ENCODE results near the gene ADRA2B. TPM values are rescaled to one million over a fixed set of nuclear protein-coding genes. Genes with fewer than 3 reads are reported as not detected.

ADRA2B gene
- total and polyA plus RNA-seq, 2 donors (not counting 1 experiment from before 2014, with no cell fraction given), result 0.07 TPM; not detected in 1

DNA sequence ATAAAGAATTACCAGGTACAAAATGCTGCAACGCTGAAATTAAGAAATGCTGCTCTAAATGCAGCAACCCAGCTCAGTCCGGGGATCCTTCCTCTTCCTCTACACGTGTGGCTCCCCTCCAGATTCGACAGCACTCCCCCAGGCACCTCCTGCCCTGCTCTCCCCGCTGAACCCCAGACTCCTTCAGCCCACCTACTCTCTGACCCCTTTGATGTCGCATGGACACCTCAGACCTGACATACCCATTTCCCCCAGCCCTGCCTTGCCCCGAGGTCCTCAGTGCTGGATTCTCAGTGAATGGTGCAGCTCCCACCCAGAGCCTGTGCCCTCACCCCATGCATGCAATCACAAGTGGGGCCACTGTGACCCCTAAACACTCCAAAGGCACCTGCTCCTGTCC lies 4.6 kb upstream of the ADRA2B start:
- Histone ChIP-seq H3K79me2 (ENCODE audit: control insufficient read depth, insufficient read depth, low read length) (no peaks in the 10 kb centered on the region), H3K4me1 (ENCODE audit: control insufficient read depth, extremely low read depth, insufficient read depth, low read length) (no peaks in the 10 kb centered on the region), H3K36me3 (ENCODE audit: control insufficient read depth, insufficient read depth, low read length) (no peaks in the 10 kb centered on the region), H3K27ac (ENCODE audit: insufficient read depth, low read length) (no peak overlapping the region), H3K27me3 (ENCODE audit: control insufficient read depth, insufficient read depth, low read length) (peaks cover 27% of the 10 kb centered on the region), H3K9me3 (ENCODE audit: control insufficient read depth, insufficient read depth, low read depth, low read length) (no peaks in the 10 kb centered on the region), H4K20me1 (ENCODE audit: control insufficient read depth, extremely low read depth, insufficient read depth, low read length) (no peaks in the 10 kb centered on the region), H3K9ac (ENCODE audit: insufficient read depth, low read length) (no peak overlapping the region), H2AFZ (ENCODE audit: low read length) (no peak overlapping the region), H3K4me3 (replicated peaks in 1 of 4; ENCODE audit: control extremely low read depth in 1 of 4, insufficient read depth in 1 of 4, low read depth in 3 of 4, low read length in 4 of 4) (no peak overlapping the region), H3K4me2 (ENCODE audit: extremely low read depth, insufficient read depth, low read length) (no peak overlapping the region)
- DNase-seq (ENCODE audit: low read depth in 2 of 2), result no peak
- no peak for TF ChIP-seq EZH2 (IDR thresholded peaks at IDR 0.05; ENCODE audit: low read length, missing control alignments)
- TF ChIP-seq, protein P1, sequence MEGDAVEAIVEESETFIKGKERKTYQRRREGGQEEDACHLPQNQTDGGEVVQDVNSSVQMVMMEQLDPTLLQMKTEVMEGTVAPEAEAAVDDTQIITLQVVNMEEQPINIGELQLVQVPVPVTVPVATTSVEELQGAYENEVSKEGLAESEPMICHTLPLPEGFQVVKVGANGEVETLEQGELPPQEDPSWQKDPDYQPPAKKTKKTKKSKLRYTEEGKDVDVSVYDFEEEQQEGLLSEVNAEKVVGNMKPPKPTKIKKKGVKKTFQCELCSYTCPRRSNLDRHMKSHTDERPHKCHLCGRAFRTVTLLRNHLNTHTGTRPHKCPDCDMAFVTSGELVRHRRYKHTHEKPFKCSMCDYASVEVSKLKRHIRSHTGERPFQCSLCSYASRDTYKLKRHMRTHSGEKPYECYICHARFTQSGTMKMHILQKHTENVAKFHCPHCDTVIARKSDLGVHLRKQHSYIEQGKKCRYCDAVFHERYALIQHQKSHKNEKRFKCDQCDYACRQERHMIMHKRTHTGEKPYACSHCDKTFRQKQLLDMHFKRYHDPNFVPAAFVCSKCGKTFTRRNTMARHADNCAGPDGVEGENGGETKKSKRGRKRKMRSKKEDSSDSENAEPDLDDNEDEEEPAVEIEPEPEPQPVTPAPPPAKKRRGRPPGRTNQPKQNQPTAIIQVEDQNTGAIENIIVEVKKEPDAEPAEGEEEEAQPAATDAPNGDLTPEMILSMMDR (conservative IDR thresholded peaks at IDR 0.05 in 1 of 2, IDR thresholded peaks at IDR 0.05 in 1 of 2; ENCODE audit: low read depth in 1 of 2, low read length in 2 of 2), result no peak

DNA sequence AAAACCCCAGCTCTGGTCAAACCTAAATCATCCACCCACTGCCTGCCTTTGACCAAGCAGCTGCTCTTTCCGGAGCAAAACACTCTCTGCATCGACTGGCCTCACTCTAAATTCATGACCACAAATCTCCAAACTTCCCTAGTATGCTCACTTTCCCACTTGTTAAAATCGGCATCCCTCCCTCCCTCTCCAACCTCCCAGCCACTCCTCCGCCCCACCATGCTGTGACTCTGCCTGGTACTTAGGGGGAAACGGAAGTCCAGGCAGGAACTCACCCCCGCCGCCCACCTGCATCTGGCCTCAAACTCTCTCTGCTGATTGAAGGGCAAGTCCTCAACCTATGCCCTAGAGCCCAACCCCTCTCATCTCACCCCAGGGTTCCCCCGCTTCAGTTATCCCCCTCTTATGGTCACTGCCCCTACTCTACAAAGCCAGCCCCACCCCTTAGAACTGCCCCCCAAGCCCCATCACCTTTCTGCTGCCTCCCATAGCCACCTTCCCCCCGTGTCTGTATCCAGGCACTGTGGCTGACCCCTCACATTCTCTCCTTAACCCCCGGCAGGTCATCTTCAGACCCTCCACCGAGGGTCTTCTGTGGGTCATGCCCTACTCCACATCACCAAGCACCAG lies 3.8 kb upstream of the ADRA2B start:
- no peaks in the 10 kb centered on the region for H3K79me2 ChIP-seq (ENCODE audit: control insufficient read depth, insufficient read depth, low read length)
- H3K27ac ChIP-seq (ENCODE audit: insufficient read depth, low read length), result no peak overlapping the region
- TF ChIP-seq EZH2 (IDR thresholded peaks at IDR 0.05; ENCODE audit: low read length, missing control alignments), result no peak
- TF ChIP-seq, protein P1 (conservative IDR thresholded peaks at IDR 0.05 in 1 of 2, IDR thresholded peaks at IDR 0.05 in 1 of 2; ENCODE audit: low read depth in 1 of 2, low read length in 2 of 2), result no peak
- no peak overlapping the region for H3K4me2 ChIP-seq (ENCODE audit: extremely low read depth, insufficient read depth, low read length)
- DNase-seq (ENCODE audit: low read depth in 2 of 2), result no peak
- no peak overlapping the region for H3K9ac ChIP-seq (ENCODE audit: insufficient read depth, low read length)
- no peak overlapping the region for H2AFZ ChIP-seq (ENCODE audit: low read length)
- no peak overlapping the region for H3K4me3 ChIP-seq (replicated peaks in 1 of 4; ENCODE audit: control extremely low read depth in 1 of 4, insufficient read depth in 1 of 4, low read depth in 3 of 4, low read length in 4 of 4)
- H3K4me1 ChIP-seq (ENCODE audit: control insufficient read depth, extremely low read depth, insufficient read depth, low read length), result no peaks in the 10 kb centered on the region
- no peaks in the 10 kb centered on the region for H3K9me3 ChIP-seq (ENCODE audit: control insufficient read depth, insufficient read depth, low read depth, low read length)
- H3K36me3 ChIP-seq (ENCODE audit: control insufficient read depth, insufficient read depth, low read length), result no peaks in the 10 kb centered on the region
- H3K27me3 ChIP-seq (ENCODE audit: control insufficient read depth, insufficient read depth, low read length), result peaks cover 35% of the 10 kb centered on the region
- H4K20me1 ChIP-seq (ENCODE audit: control insufficient read depth, extremely low read depth, insufficient read depth, low read length), result no peaks in the 10 kb centered on the region

DNA sequence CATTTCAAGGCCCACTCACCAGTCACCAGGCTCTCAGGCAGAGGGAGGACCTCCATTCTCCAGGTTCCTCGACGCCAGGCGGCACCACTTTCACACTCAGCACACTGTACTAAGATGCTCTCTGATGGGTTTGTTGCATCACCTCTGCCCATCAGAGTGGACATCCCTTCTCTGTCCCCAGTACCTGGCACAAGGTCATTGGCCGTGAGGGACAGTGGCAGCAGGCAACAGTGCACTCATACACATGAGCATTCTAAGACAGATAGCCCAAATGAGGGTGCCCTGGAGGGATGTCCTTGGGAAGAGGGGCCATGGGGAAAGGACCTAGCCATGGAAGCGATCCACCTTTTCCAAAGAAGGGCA lies 3.0 kb upstream of the ADRA2B start:
- Histone ChIP-seq H3K4me1 (ENCODE audit: control insufficient read depth, extremely low read depth, insufficient read depth, low read length) (no peaks in the 10 kb centered on the region), H3K9me3 (ENCODE audit: control insufficient read depth, insufficient read depth, low read depth, low read length) (no peaks in the 10 kb centered on the region), H3K79me2 (ENCODE audit: control insufficient read depth, insufficient read depth, low read length) (no peaks in the 10 kb centered on the region), H4K20me1 (ENCODE audit: control insufficient read depth, extremely low read depth, insufficient read depth, low read length) (no peaks in the 10 kb centered on the region), H3K4me3 (replicated peaks in 1 of 4; ENCODE audit: control extremely low read depth in 1 of 4, insufficient read depth in 1 of 4, low read depth in 3 of 4, low read length in 4 of 4) (no peak overlapping the region), H2AFZ (ENCODE audit: low read length) (no peak overlapping the region), H3K27ac (ENCODE audit: insufficient read depth, low read length) (no peak overlapping the region), H3K36me3 (ENCODE audit: control insufficient read depth, insufficient read depth, low read length) (no peaks in the 10 kb centered on the region), H3K4me2 (ENCODE audit: extremely low read depth, insufficient read depth, low read length) (no peak overlapping the region), H3K9ac (ENCODE audit: insufficient read depth, low read length) (no peak overlapping the region), H3K27me3 (ENCODE audit: control insufficient read depth, insufficient read depth, low read length) (peaks cover 41% of the 10 kb centered on the region)
- no peak for TF ChIP-seq EZH2 (IDR thresholded peaks at IDR 0.05; ENCODE audit: low read length, missing control alignments)
- TF ChIP-seq, protein P1 (conservative IDR thresholded peaks at IDR 0.05 in 1 of 2, IDR thresholded peaks at IDR 0.05 in 1 of 2; ENCODE audit: low read depth in 1 of 2, low read length in 2 of 2), result no peak
- DNase-seq (ENCODE audit: low read depth in 2 of 2), result no peak
